H1 (cell line): ENCODE data around the gene MAPK8IP3. TPM values are rescaled to one million over a fixed set of nuclear protein-coding genes. Genes with fewer than 3 reads are reported as not detected.

Source experiments
- CTCF ChIA-PET: fragments of 300-600 bp; sonication (Branson Sonifier 250); formaldehyde crosslinking; loops from one replicate; lab custom pipeline; 2021; ENCODE audit not compliant: partially characterized antibody; lab: Charles Lee
- POLR2A ChIA-PET: fragments of 300-600 bp; sonication (Branson Sonifier 250); formaldehyde crosslinking; loops from one replicate; lab custom pipeline; 2021; ENCODE audit warnings: inconsistent platforms; ENCODE audit not compliant: partially characterized antibody; lab: Charles Lee
- DNase-seq, 2 experiments: peaks; one replicate each; pipeline versions ENCODE4 v3.0.0 to v3.0.0-alpha.2; 2010 to 2022; ENCODE audit warnings: low spot score in 2 of 2, low read depth in 1 of 2, mixed read lengths in 1 of 2
- FAIRE-seq: peaks from 2 replicates; lab custom pipeline; 2011; peaks lifted over from hg19 to GRCh38; lab: Jason Lieb, UNC
- H2AFZ ChIP-seq: 2 replicates; pipeline ENCODE4 v1.8.1; 2012; ENCODE audit warnings: low read length, inconsistent platforms
- H2AK5ac ChIP-seq: 2 replicates; pipeline ENCODE4 v1.6.1; 2013; ENCODE audit warnings: low read depth, low read length
- H2BK120ac ChIP-seq: replicated peaks from 2 replicates; pipeline ENCODE3; 2013; ENCODE audit warnings: low read depth, low read length, inconsistent platforms
- H2BK12ac ChIP-seq: 2 replicates; pipeline ENCODE4 v1.6.1; 2013; ENCODE audit warnings: low read depth, low read length
- H2BK15ac ChIP-seq: 2 replicates; pipeline ENCODE4 v1.6.1; 2013; ENCODE audit warnings: low read length
- H2BK20ac ChIP-seq: 2 replicates; pipeline ENCODE4 v1.6.1; 2013; ENCODE audit warnings: low read length
- H2BK5ac ChIP-seq: 2 replicates; pipeline ENCODE4 v1.6.1; 2013; ENCODE audit warnings: low read depth, low read length
- H3K14ac ChIP-seq: 2 replicates; pipeline ENCODE4 v1.6.1; 2013; ENCODE audit warnings: inconsistent platforms; ENCODE audit not compliant: insufficient read length
- H3K18ac ChIP-seq: 2 replicates; pipeline ENCODE4 v1.6.1; 2013; ENCODE audit warnings: low read length; ENCODE audit errors: extremely low read depth
- H3K23ac ChIP-seq: 2 replicates; pipeline ENCODE4 v1.6.1; 2013; ENCODE audit warnings: inconsistent platforms; ENCODE audit not compliant: insufficient read length
- H3K23me2 ChIP-seq: 2 replicates; pipeline ENCODE4 v1.6.1; 2013; ENCODE audit warnings: low read depth, low read length
- H3K27ac ChIP-seq: 2 replicates; pipeline ENCODE4 v1.6.1; 2011; ENCODE audit warnings: low read depth, low read length, inconsistent platforms
- H3K27me3 ChIP-seq, 4 experiments: replicated peaks in 1 of 4; 1 replicate in 1 of 4; 2 replicates in 3 of 4; pipeline versions ENCODE4 v1.6.1 to v1.8.1; 2011 to 2013; ENCODE audit warnings: low read length in 3 of 4, mild to moderate bottlenecking in 3 of 4, inconsistent platforms in 2 of 4, mixed read lengths in 2 of 4, moderate library complexity in 1 of 4; ENCODE audit not compliant: control insufficient read depth in 3 of 4, insufficient read depth in 3 of 4; ENCODE audit errors: extremely low read depth in 1 of 4
- H3K36me3 ChIP-seq, 4 experiments: 2 replicates each; pipeline versions ENCODE4 v1.6.1 to v1.8.1; 2011 to 2013; ENCODE audit warnings: mild to moderate bottlenecking in 4 of 4, low read length in 3 of 4, moderate library complexity in 2 of 4, control low read depth in 1 of 4, inconsistent platforms in 1 of 4; ENCODE audit not compliant: insufficient read depth in 4 of 4, control insufficient read depth in 2 of 4
- H3K4ac ChIP-seq: replicated peaks from 2 replicates; pipeline ENCODE3; 2013; ENCODE audit warnings: low read length, low read depth, mixed read lengths, inconsistent platforms; ENCODE audit not compliant: insufficient read length
- H3K4me1 ChIP-seq, 4 experiments: replicated peaks in 1 of 4; 1 replicate in 1 of 4; 2 replicates in 3 of 4; pipeline versions ENCODE4 v1.6.1 to v1.8.1; 2011 to 2013; ENCODE audit warnings: low read length in 3 of 4, inconsistent platforms in 2 of 4, mixed read lengths in 1 of 4; ENCODE audit not compliant: insufficient read depth in 4 of 4, control insufficient read depth in 3 of 4
- H3K4me2 ChIP-seq, 2 experiments: 2 replicates each; pipeline versions ENCODE4 v1.6.1 to v1.8.1; 2011 to 2013; ENCODE audit warnings: low read depth in 2 of 2, low read length in 2 of 2, control low read depth in 1 of 2, inconsistent platforms in 1 of 2, mild to moderate bottlenecking in 1 of 2; ENCODE audit not compliant: insufficient read depth in 1 of 2
- H3K4me3 ChIP-seq, 4 experiments: fragments of 200-600, 300-600 bp in 1 of 4; sonication (generic), shearing (Covaris generic), sonication (Bioruptor Twin) in 1 of 4; 2 replicates each; pipeline versions ENCODE4 v1.5.1 to v1.8.1; 2011 to 2016; ENCODE audit warnings: low read length in 4 of 4, low read depth in 3 of 4, control low read depth in 2 of 4, inconsistent platforms in 2 of 4, mild to moderate bottlenecking in 2 of 4, mixed read lengths in 1 of 4, moderate library complexity in 1 of 4; ENCODE audit not compliant: insufficient read depth in 2 of 4; ENCODE audit errors: extremely low read depth in 1 of 4
- H3K56ac ChIP-seq: replicated peaks from 2 replicates; pipeline ENCODE3; 2013; ENCODE audit warnings: low read depth, mild to moderate bottlenecking, mixed read lengths, low read length, inconsistent platforms; ENCODE audit not compliant: insufficient read length
- H3K79me1 ChIP-seq: 2 replicates; pipeline ENCODE4 v1.6.1; 2013; ENCODE audit warnings: low read depth, low read length, control low read depth
- H3K79me2 ChIP-seq, 2 experiments: 2 replicates each; pipeline versions ENCODE4 v1.6.1 to v1.8.1; 2012 to 2013; ENCODE audit warnings: low read length in 2 of 2, mild to moderate bottlenecking in 2 of 2, inconsistent platforms in 1 of 2; ENCODE audit not compliant: insufficient read depth in 2 of 2, control insufficient read depth in 1 of 2
- H3K9ac ChIP-seq, 4 experiments: replicated peaks in 1 of 4; 1 replicate in 1 of 4; 2 replicates in 3 of 4; pipeline versions ENCODE4 v1.6.1 to v1.8.1; 2011 to 2013; ENCODE audit warnings: low read depth in 3 of 4, low read length in 3 of 4, control low read depth in 2 of 4, mild to moderate bottlenecking in 2 of 4, moderate library complexity in 2 of 4, inconsistent platforms in 1 of 4; ENCODE audit errors: extremely low read depth in 1 of 4
- H3K9me3 ChIP-seq, 2 experiments: 2 replicates each; pipeline versions ENCODE4 v1.6.1 to v1.8.1; 2012 to 2013; ENCODE audit warnings: mild to moderate bottlenecking in 2 of 2, moderate library complexity in 2 of 2, control low read depth in 1 of 2, inconsistent platforms in 1 of 2, low read depth in 1 of 2, low read length in 1 of 2, mixed read lengths in 1 of 2; ENCODE audit not compliant: insufficient read depth in 2 of 2
- H4K20me1 ChIP-seq, 2 experiments: replicated peaks in 1 of 2; 2 replicates each; pipeline versions ENCODE3 to v1.8.1; 2011 to 2013; ENCODE audit warnings: inconsistent platforms in 2 of 2, low read length in 2 of 2, mild to moderate bottlenecking in 1 of 2; ENCODE audit not compliant: insufficient read depth in 2 of 2, control insufficient read depth in 1 of 2
- H4K5ac ChIP-seq: 2 replicates; pipeline ENCODE4 v1.6.1; 2013; ENCODE audit warnings: low read length, low read depth, mixed read lengths, inconsistent platforms; ENCODE audit not compliant: insufficient read length
- H4K8ac ChIP-seq: 2 replicates; pipeline ENCODE4 v1.8.0; 2013; ENCODE audit warnings: mild to moderate bottlenecking, moderate library complexity, low read length, inconsistent platforms; ENCODE audit not compliant: insufficient read depth; ENCODE audit errors: extremely low read depth
- H4K91ac ChIP-seq: replicated peaks from 2 replicates; pipeline ENCODE3; 2013; ENCODE audit warnings: low read length, mixed read lengths, inconsistent platforms; ENCODE audit not compliant: insufficient read length
- ATF3 ChIP-seq: IDR thresholded peaks from 2 replicates; pipeline ENCODE4 v1.6.1; 2011; ENCODE audit warnings: low read depth, mild to moderate bottlenecking, low read length; ENCODE audit not compliant: insufficient read depth
- CTBP2 ChIP-seq: IDR thresholded peaks from 2 replicates; pipeline ENCODE4 v1.7.0; 2011; ENCODE audit warnings: borderline replicate concordance, mild to moderate bottlenecking, moderate library complexity, mixed read lengths, low read length; ENCODE audit not compliant: insufficient read depth, insufficient read length
- GTF2F1 ChIP-seq: IDR thresholded peaks from 2 replicates; pipeline ENCODE4 v1.6.1; 2012; ENCODE audit warnings: low read depth, low read length, improper control_type of control experiment, borderline replicate concordance
- KDM4A ChIP-seq: IDR thresholded peaks from one replicate; pipeline ENCODE4 v1.7.1; 2012; ENCODE audit warnings: low read depth, mild to moderate bottlenecking, moderate library complexity, low read length, inconsistent platforms; ENCODE audit not compliant: severe bottlenecking
- MAFK ChIP-seq: IDR thresholded peaks from 2 replicates; pipeline ENCODE4 v1.6.1; 2012; ENCODE audit warnings: low read depth, mild to moderate bottlenecking, improper control_type of control experiment, low read length
- NANOG ChIP-seq: IDR thresholded peaks from 2 replicates; pipeline ENCODE4 v1.6.1; 2011; ENCODE audit warnings: low read length, low read depth, mild to moderate bottlenecking, inconsistent platforms; ENCODE audit not compliant: insufficient read depth, poor library complexity, severe bottlenecking
- SP1 ChIP-seq: IDR thresholded peaks from 2 replicates; pipeline ENCODE4 v1.6.1; 2011; ENCODE audit warnings: low read depth, low read length
- SP2 ChIP-seq: IDR thresholded peaks from 2 replicates; pipeline ENCODE4 v1.6.1; 2012; ENCODE audit warnings: mild to moderate bottlenecking, low read length, inconsistent platforms
- SUZ12 ChIP-seq: fragments of 200-600 bp; sonication (generic); IDR thresholded peaks from 2 replicates; pipeline ENCODE4 v1.6.1; 2012; ENCODE audit warnings: mild to moderate bottlenecking, inconsistent platforms, low read length, moderate library complexity, mixed read lengths
- WGBS, 2 experiments: shearing (Covaris generic) in 1 of 2; methylation state at CpG; one replicate each; pipeline versions ENCODE4 v1.1.6 to v1.1.7; 2013 to 2015; ENCODE audit warnings: low lambda C conversion rate in 2 of 2, mixed read lengths in 2 of 2, inconsistent platforms in 1 of 2, low coverage in 1 of 2, missing lambda C conversion rate in 1 of 2; ENCODE audit not compliant: insufficient replicate concordance in 2 of 2, insufficient coverage in 1 of 2, insufficient read length in 1 of 2; ENCODE audit errors: extremely low coverage in 1 of 2, missing lambda C conversion rate in 1 of 2; 5-methylcytosine and 5-hydroxymethylcytosine counted together
- polyA plus RNA-seq, 7 experiments: library from polyadenylated mRNA; depleted of rRNA in 3 of 7; stranded (reverse) in 5 of 7; unstranded in 2 of 7; fragments of >200 nt in 5 of 7; fragments of 200-250 nt in 2 of 7; gene quantifications; 1 replicate in 5 of 7; 2 replicates in 1 of 7; 4 replicates in 1 of 7; pipeline versions ENCODE4 v1.2.1 to v1.2.3, GENCODE V29; 2011 to 2013; ENCODE audit warnings: missing spikeins in 2 of 7, mixed read lengths in 2 of 7
- total RNA-seq: library from RNA; stranded (reverse); fragmentation: NEBNext Ultra II Directional; extraction: Animal tissue kit (Norgen Biotek cat#: 25700); gene quantifications from 2 replicates; pipeline ENCODE4 v1.2.1, GENCODE V29; 2021

Gene MAPK8IP3
- total and polyA plus RNA-seq, 2 of the 8 experiments (the other 6 are each of a cell fraction or from before 2014, with no cell fraction given) = 16.9 to 43.4 TPM

DNA sequence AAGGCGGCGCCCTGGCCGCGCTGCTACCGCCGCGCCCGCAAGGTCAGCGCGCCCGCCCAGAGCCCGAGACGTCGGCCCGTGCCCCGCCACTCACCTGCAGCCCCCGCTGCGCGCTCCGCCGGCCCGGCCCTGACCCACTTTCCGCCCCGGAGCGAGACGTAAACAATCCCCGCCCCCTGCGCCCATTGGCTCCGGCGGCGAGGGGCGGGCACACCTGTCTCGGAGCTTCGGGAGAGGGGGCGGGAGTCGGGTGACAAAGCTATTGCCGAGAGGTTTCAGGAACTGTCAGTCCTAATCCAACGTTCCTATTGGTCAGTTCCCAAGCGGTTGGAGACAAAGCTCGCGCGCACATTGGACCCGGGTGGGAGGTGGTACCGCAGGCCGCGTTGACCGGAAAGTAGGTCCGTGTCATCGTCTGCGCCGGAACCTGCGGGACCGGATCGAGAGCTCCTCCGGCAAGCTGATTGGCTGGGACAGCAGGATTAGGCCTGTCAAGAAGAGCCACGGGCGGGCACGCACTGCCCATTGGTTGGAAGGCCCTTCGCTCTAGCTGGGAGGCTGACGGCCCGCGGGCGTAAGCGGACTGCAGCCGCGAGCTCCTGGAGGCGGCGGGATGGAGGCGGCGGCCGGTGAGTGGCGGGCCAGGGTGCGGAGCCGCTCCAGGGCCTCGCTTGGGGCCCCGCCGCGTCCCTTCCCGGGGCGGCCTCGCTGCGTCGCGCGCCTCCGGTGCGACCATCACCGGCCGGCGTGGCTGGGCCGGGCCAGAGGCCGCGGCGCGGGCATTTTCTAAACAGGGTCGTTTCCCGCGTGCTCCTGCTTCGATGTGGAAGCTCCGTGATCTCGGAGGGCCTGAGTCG, 76.6 kb downstream of the MAPK8IP3 start, which contains the start of the genes NUBP2 and SPSB3:
Gene NUBP2 (plus strand): TSS at position 553 of the 857 bp plus-strand sequence. CDS start 61 bp downstream, at position 614.
Gene SPSB3 (minus strand): TSS at position 164 of the 857 bp plus-strand sequence. CDS start 1,088 bp downstream, outside the sequence.
- H3K4ac ChIP-seq = no peak within 1 kb of the TSS
- peak within 1 kb of the TSS; percentile 62 to 90 (median 77) for H3K9ac ChIP-seq
- CTCF ChIA-PET = interaction anchor here (0.6 to 2.4 kb wide), 10 partner anchors 8 to 198 kb away, joined by 3 to 14 read pairs (median 4); partner anchors contain the start of genes IGFALS and NME3
- peak; percentile 96 for FAIRE-seq
- H3K14ac ChIP-seq = no peak within 1 kb of the TSS
- no peaks in the 10 kb centered on the region for H3K27me3 ChIP-seq
- no peak within 1 kb of the TSS for H2AK5ac ChIP-seq
- peaks cover 20 to 38% of the 10 kb centered on the region in 2 experiments for H4K20me1 ChIP-seq
- no peak within 1 kb of the TSS for H2BK12ac ChIP-seq
- H3K23ac ChIP-seq = no peak within 1 kb of the TSS
- H2BK5ac ChIP-seq = no peak within 1 kb of the TSS; the same call in 1 of the 2 replicates
- H3K23me2 ChIP-seq = peaks cover 3% of the 10 kb centered on the region; the same call in 1 of the 2 replicates
- H3K56ac ChIP-seq = no peak within 1 kb of the TSS
- H2BK20ac ChIP-seq = no peak within 1 kb of the TSS
- no peak within 1 kb of the TSS for H2BK120ac ChIP-seq
- POLR2A ChIA-PET = interaction anchor here (0.6 to 12.0 kb wide), 18 partner anchors 10 to 466 kb away, joined by 3 to 246 read pairs (median 4); partner anchors contain the start of genes EME2, FAHD1, HAGH and IGFALS
- 2% methylated on average over 59 of the region's 102 CpGs; no CpG with 5 or more reads in 1 of the 2 experiments for WGBS, 2 experiments
- H4K8ac ChIP-seq = peak within 1 kb of the TSS; percentile 92; the same call in 1 of the 2 replicates
- no peak within 1 kb of the TSS; the same call in 1 of the 2 replicates for H3K18ac ChIP-seq
- H3K9me3 ChIP-seq = no peaks in the 10 kb centered on the region
- peaks cover 19% of the 10 kb centered on the region for H3K79me1 ChIP-seq
- H2BK15ac ChIP-seq = no peak within 1 kb of the TSS
- peak within 1 kb of the TSS; percentile 81 to 92 for H3K4me2 ChIP-seq
- DNase-seq = peak; percentile 94 to 100
- H4K5ac ChIP-seq = peak within 1 kb of the TSS; percentile 5
- H3K4me3 ChIP-seq = peak within 1 kb of the TSS; percentile 88 to 98 (median 92)
- peaks cover 0 to 7% (median 4%) of the 10 kb centered on the region in 4 experiments; a peak in 5 of 7 replicates for H3K4me1 ChIP-seq
- H3K79me2 ChIP-seq = peaks cover 0 to 35% of the 10 kb centered on the region in 2 experiments; a peak in 3 of 4 replicates
- no peak within 1 kb of the TSS for H2AFZ ChIP-seq
- no peak within 1 kb of the TSS for H4K91ac ChIP-seq
- peaks cover 0 to 14% (median under 1%) of the 10 kb centered on the region in 4 experiments; a peak in 4 of 8 replicates for H3K36me3 ChIP-seq
- peak within 1 kb of the TSS; percentile 39; the same call in 1 of the 2 replicates for H3K27ac ChIP-seq
- TF ChIP-seq KDM4A (peak; percentile 62), NANOG (peak; percentile 17), MAFK (no peak), SUZ12 (no peak), GTF2F1 (peak; percentile 18; the same call in 1 of the 2 replicates), SP2 (peak; percentile 83), CTBP2 (peak; percentile 56), SP1 (peak; percentile 97; the same call in 1 of the 2 replicates), ATF3 (peak; percentile 18; the same call in 1 of the 2 replicates)
